Measurements from ENCODE around the gene ESR2. TPM values are rescaled to one million over a fixed set of nuclear protein-coding genes. Genes with fewer than 3 reads are reported as not detected.
A peak's percentile ranks its signal among the peaks of the same experiment; 100 is the strongest.

Gene ESR2
- total RNA-seq, 2 donors from 2014 or later: not detected

GRCh38 chr14:64303471-64303917, 9.3 kb upstream of the ESR2 start:
- DNase-seq (no peak), ATAC-seq (peak; percentile 72)
- no peaks in the 10 kb centered on the region for H3K36me3 ChIP-seq (replicated peaks in 1 of 2; ENCODE audit: insufficient read depth in 1 of 2, low read depth in 2 of 2)
- no peak overlapping the region for H3K27ac ChIP-seq
- intact Hi-C loops (cut with DNase I): no loop called here
- H3K4me1 ChIP-seq: peaks cover 9% of the 10 kb centered on the region
- no peaks in the 10 kb centered on the region for H3K27me3 ChIP-seq
- WGBS, 2 donors: 13 to 17% methylated on average over 4 of the region's 4 CpGs
- TF ChIP-seq CTCF (IDR thresholded peaks at IDR 0.05) (peak; percentile 69 to 84 (median 79)), POLR2A (IDR thresholded peaks at IDR 0.05) (no peak)
- no peaks in the 10 kb centered on the region for H3K9me3 ChIP-seq
- H3K4me3 ChIP-seq: no peak overlapping the region

- ATAC-seq (no peak), DNase-seq (no peak)
- Histone ChIP-seq H3K4me3 (no peak overlapping the region), H3K36me3 (replicated peaks in 1 of 2; ENCODE audit: insufficient read depth in 1 of 2, low read depth in 2 of 2) (no peaks in the 10 kb centered on the region), H3K27me3 (no peaks in the 10 kb centered on the region), H3K9me3 (no peaks in the 10 kb centered on the region), H3K27ac (no peak overlapping the region), H3K4me1 (peaks cover 15% of the 10 kb centered on the region)
- 70 to 87% methylated on average over 1 of the region's 1 CpG for WGBS, 2 donors
- TF ChIP-seq POLR2A (IDR thresholded peaks at IDR 0.05) (no peak), CTCF (IDR thresholded peaks at IDR 0.05) (no peak)
- intact Hi-C loops (cut with DNase I): loop anchor here (5.0 kb wide), 1 partner anchor 161 kb away; no protein-coding TSS in a partner anchor
These were observed 4.6 kb upstream of the ESR2 start for GRCh38 chr14:64298773-64299172.

GRCh38 chr14:64296561-64296960, 2.4 kb upstream of the ESR2 start:
- Histone ChIP-seq H3K4me1 (peaks cover 19% of the 10 kb centered on the region), H3K4me3 (no peak overlapping the region), H3K36me3 (replicated peaks in 1 of 2; ENCODE audit: insufficient read depth in 1 of 2, low read depth in 2 of 2) (no peaks in the 10 kb centered on the region), H3K27me3 (no peaks in the 10 kb centered on the region), H3K27ac (no peak overlapping the region), H3K9me3 (no peaks in the 10 kb centered on the region)
- intact Hi-C loops (cut with DNase I): loop anchor here (5.0 kb wide), 1 partner anchor 159 kb away; no protein-coding TSS in a partner anchor
- no peak for TF ChIP-seq CTCF (IDR thresholded peaks at IDR 0.05)
- no peak for TF ChIP-seq POLR2A (IDR thresholded peaks at IDR 0.05)
- ATAC-seq (no peak), DNase-seq (peak in 1 of 4 donors; percentile 10)

- Histone ChIP-seq H3K36me3 (replicated peaks in 1 of 2; ENCODE audit: insufficient read depth in 1 of 2, low read depth in 2 of 2) (no peaks in the 10 kb centered on the region), H3K4me3 (peak overlapping the region in 1 of 2 donors; percentile 44), H3K27me3 (no peaks in the 10 kb centered on the region), H3K4me1 (peaks cover 19% of the 10 kb centered on the region), H3K9me3 (no peaks in the 10 kb centered on the region), H3K27ac (no peak overlapping the region)
- WGBS, 2 donors: 4 to 6% methylated on average over 12 to 20 of the region's 20 CpGs
- peak; percentile 86 for ATAC-seq
- intact Hi-C loops (cut with DNase I): loop anchor here (5.0 kb wide), 1 partner anchor 158 kb away; no protein-coding TSS in a partner anchor
- peak; percentile 81 to 89 (median 84) for DNase-seq
- TF ChIP-seq POLR2A (IDR thresholded peaks at IDR 0.05): no peak
- TF ChIP-seq CTCF (IDR thresholded peaks at IDR 0.05): peak; percentile 79 to 92 (median 89)
These were observed 672 bp upstream of the ESR2 start for GRCh38 chr14:64294672-64295413.

All from body of pancreas (tissue), 4 donors.